ENCODE data around the gene INS.

DNA sequence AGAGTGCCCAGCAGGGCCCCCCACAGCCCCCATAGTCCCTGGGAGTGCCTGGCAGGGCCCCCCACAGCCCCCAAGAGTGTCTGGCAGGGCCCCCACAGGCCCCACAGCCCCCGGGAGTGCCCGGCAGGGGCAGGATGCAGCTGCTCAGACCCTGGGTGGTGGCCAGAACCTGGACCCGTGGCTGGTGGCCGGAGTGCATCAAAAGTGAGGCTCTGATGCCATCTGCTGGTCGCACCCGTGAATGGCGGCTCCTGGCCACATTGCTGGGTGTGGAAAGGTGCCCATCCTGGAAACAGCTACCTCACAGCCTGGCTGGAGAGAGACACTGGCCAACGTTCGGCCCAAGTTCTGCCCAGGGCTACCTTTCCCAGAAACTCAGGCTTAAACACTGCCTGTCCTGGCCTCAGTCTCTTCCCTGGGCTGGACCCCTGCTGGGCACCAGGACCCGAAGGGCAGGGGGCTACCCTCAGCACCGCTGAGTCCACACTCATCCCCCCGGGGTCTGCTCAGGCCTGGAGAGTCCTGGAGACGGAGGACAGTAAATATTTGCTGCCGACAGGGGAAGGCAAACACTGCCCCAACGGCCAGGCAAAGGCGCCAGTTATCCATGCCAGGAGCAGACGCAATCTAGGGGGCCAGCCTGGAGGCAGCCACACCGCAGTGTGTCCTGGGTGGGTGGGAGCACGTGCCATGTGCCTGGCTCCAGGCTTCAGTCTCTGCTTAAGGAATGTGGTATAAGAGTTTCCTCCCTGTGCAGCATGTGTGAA, 4.4 kb downstream of the INS start:
- TF ChIP-seq, protein P1, sequence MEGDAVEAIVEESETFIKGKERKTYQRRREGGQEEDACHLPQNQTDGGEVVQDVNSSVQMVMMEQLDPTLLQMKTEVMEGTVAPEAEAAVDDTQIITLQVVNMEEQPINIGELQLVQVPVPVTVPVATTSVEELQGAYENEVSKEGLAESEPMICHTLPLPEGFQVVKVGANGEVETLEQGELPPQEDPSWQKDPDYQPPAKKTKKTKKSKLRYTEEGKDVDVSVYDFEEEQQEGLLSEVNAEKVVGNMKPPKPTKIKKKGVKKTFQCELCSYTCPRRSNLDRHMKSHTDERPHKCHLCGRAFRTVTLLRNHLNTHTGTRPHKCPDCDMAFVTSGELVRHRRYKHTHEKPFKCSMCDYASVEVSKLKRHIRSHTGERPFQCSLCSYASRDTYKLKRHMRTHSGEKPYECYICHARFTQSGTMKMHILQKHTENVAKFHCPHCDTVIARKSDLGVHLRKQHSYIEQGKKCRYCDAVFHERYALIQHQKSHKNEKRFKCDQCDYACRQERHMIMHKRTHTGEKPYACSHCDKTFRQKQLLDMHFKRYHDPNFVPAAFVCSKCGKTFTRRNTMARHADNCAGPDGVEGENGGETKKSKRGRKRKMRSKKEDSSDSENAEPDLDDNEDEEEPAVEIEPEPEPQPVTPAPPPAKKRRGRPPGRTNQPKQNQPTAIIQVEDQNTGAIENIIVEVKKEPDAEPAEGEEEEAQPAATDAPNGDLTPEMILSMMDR (IDR thresholded peaks at IDR 0.05) = peak in 3 of 4 experiments; percentile 59 to 61 (median 59)
- TF ChIP-seq POLR2A (IDR thresholded peaks at IDR 0.05) (no peak), POLR2AphosphoS5 (IDR thresholded peaks at IDR 0.05) (no peak), EP300 (IDR thresholded peaks at IDR 0.05) (no peak)
